Measurements from ENCODE around the gene CENATAC.
"Not testable (repeated sequence)": the region's sequence is repeated elsewhere in the genome, so short reads cannot be mapped to it uniquely, and the experiment has no call there.

The CENATAC gene

DNA sequence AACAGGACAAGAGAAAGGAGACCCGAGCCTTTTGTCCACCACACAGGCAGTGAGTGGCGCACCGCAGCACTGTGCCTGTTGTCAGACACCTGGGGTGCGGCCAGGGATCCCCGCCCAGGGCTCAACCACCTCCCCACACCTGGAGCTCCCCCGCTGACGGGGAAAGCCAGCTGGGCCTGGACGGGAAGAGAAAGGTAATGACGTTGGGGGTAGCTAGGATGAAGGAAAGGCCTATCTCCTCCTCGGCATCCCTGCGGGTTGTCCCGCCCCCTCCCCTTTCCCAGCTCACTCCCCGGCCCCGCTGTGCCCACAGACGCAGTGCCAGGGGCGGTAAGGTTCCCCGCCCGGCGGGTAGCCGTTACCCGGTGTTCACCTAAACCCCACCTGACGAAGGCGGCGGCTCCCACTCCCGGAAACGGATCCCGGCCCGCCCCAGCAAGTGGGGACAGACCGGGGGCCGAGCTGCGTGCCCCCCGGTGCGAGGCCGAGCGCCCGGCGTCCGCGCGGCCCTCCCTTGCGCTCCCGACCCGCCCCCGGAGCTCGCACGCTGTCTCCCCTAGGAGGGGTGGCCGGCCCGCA is 58.6 kb downstream of the CENATAC start:
- peak; percentile 21 for DNase-seq

DNA sequence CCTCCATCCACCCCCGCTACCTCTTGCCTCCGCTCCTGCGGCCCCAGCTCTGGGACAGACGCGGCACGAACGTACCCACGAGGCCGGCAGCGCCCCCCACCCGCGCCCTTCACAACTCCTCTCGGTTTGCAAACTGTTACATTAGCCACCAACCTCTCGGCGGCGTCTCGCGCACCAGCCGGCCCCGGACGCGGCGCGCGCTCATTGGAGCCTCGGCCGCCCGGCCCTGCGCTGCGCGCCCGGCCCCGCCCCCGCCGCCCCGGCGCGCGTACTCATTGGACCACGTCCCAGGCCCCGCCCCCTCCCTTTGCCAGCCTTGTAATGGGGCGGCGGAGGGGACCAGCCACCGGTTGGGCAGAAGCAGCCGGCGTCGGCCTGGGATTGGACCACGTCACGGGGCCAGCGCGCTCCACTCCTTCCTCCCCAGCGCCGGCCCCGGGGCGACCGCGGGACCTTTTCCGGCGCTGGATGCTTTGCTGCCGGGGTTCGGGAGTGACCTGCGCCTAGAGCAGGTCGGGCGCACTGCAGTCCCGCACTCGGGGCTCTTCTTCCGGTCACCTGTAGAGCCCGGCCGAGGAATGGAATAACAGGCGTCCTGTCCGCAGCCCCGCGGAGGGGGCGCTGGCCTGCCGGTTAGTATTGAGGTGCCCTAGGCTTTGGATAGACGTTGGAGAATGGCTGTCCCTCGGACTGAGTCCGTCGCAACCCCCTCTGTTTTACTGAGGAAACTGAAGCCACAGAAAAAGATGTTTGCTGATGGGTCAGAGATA is 59.2 kb downstream of the CENATAC start, which contains the start of gene HYOU1:
HYOU1 (minus strand) TSS at position 206 of the 770 bp plus-strand sequence. CDS start 1,045 bp downstream, outside the sequence.
- peak; percentile 96 for DNase-seq

DNA sequence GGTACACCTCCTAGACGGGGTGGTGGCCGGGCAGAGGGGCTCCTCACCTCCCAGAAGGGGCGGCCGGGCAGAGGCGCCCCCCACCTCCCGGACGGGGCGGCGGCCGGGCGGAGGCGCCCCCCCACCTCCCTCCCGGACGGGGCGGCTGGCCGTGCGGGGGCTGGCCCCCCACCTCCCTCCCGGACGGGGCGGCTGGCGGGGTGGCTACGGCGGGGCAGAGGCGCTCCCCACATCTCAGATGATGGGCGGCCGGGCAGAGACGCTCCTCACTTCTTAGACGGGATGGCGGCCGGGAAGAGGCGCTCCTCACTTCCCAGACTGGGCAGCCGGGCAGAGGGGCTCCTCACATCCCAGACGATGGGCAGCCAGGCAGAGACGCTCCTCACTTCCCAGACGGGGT is 61.2 kb downstream of the CENATAC start:
- not testable (repeated sequence) for DNase-seq

DNA sequence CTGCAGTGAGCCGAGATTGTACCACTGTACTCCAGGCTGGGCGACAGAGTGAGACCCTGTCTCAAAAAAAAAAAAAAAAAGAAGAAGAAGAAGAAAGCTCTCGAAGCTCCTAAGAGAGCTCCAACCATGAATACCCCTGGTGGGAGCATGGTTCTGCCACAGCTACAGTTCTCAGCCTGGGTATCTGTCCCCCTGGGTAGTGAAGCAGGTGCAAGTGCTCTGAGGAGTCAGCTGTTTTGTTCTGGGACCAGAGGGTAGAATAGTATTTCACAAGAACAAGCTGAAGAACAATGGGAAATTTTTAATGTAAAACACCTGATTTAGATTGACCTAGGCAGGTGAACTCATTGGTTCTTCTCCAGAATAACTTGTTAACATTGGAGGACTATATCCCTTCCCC is 63.3 kb downstream of the CENATAC start:
- DNase-seq: no peak

DNA sequence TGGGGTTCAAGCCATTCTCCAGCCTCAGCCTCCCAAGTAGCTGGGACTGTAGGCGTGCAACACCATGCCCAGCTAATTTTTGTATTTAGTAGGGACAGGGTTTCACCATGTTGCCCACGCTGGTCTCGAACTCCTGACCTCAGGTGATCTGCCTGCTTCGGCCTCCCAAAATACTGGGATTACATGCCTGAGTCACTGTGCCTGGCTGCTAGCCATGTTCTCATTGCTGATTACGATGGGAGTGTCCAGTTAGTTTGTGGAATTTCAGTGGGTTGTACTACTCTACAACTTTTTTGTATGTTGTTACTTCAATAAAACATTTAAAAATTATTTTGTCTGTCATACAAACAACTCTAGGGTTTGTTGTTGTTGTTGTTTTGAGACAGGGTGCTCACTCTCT is 64.8 kb downstream of the CENATAC start:
- no peak for DNase-seq

DNA sequence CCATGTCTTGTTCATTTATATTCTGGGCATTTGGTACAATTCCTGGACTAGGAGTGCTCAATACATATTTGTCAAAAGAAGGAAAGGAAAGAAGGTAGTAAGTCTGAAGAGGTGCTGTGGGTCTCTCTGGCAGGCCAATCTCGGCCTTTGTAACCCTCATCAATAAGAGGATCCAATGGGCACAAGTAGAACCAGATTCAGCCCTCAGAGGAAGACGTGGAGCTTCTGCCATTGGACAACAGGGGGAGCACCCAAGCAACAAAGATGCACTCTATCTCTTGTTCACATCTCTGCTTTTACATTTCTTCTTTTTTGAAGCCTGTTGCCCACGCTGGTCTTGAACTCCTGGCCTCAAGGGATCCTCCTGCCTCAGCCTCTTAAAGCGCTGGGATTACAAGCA is 67.4 kb downstream of the CENATAC start:
- DNase-seq: peak; percentile 23
